ENCODE data around the gene DLST. TPM values are rescaled to one million over a fixed set of nuclear protein-coding genes. Genes with fewer than 3 reads are reported as not detected.

The DLST gene
- total and polyA plus RNA-seq, 2 donors (not counting 1 experiment from before 2014, with no cell fraction given) = 95.3 to 214 TPM

DNA sequence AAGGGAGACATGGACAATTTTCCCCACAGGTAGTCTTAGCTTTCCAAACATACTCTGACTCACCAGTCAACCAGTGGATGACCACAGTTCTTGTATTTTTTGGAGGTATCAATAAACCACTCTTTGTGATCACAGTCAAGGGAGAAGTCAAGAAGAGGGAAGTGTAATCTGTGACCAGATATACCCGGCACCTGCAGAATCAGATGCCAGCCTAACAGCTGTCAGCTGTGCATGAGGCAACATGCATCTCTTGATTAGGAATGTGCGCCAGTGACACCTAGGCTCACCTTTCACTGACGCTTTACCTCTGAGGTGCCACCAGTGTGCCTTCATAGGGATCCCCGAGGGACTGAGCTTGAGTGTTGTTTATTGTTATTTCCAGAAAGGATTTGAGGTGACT, 25.8 kb upstream of the DLST start:
- no peak for DNase-seq (ENCODE audit: low read depth in 2 of 2)
- H3K9ac ChIP-seq (ENCODE audit: insufficient read depth, low read length) = no peak overlapping the region
- H3K36me3 ChIP-seq (ENCODE audit: control insufficient read depth, insufficient read depth, low read length) = no peaks in the 10 kb centered on the region
- H3K27me3 ChIP-seq (ENCODE audit: control insufficient read depth, insufficient read depth, low read length) = no peaks in the 10 kb centered on the region
- peaks cover 15% of the 10 kb centered on the region for H3K4me1 ChIP-seq (ENCODE audit: control insufficient read depth, extremely low read depth, insufficient read depth, low read length)
- H3K4me3 ChIP-seq (replicated peaks in 1 of 4; ENCODE audit: control extremely low read depth in 1 of 4, insufficient read depth in 1 of 4, low read depth in 3 of 4, low read length in 4 of 4) = no peak overlapping the region
- no peaks in the 10 kb centered on the region for H4K20me1 ChIP-seq (ENCODE audit: control insufficient read depth, extremely low read depth, insufficient read depth, low read length)
- no peak overlapping the region for H3K4me2 ChIP-seq (ENCODE audit: extremely low read depth, insufficient read depth, low read length)
- TF ChIP-seq, protein P1, sequence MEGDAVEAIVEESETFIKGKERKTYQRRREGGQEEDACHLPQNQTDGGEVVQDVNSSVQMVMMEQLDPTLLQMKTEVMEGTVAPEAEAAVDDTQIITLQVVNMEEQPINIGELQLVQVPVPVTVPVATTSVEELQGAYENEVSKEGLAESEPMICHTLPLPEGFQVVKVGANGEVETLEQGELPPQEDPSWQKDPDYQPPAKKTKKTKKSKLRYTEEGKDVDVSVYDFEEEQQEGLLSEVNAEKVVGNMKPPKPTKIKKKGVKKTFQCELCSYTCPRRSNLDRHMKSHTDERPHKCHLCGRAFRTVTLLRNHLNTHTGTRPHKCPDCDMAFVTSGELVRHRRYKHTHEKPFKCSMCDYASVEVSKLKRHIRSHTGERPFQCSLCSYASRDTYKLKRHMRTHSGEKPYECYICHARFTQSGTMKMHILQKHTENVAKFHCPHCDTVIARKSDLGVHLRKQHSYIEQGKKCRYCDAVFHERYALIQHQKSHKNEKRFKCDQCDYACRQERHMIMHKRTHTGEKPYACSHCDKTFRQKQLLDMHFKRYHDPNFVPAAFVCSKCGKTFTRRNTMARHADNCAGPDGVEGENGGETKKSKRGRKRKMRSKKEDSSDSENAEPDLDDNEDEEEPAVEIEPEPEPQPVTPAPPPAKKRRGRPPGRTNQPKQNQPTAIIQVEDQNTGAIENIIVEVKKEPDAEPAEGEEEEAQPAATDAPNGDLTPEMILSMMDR (conservative IDR thresholded peaks at IDR 0.05 in 1 of 2, IDR thresholded peaks at IDR 0.05 in 1 of 2; ENCODE audit: low read depth in 1 of 2, low read length in 2 of 2) = no peak
- H3K79me2 ChIP-seq (ENCODE audit: control insufficient read depth, insufficient read depth, low read length) = no peaks in the 10 kb centered on the region
- H2AFZ ChIP-seq (ENCODE audit: low read length) = no peak overlapping the region
- H3K9me3 ChIP-seq (ENCODE audit: control insufficient read depth, insufficient read depth, low read depth, low read length) = no peaks in the 10 kb centered on the region
- H3K27ac ChIP-seq (ENCODE audit: insufficient read depth, low read length) = no peak overlapping the region

DNA sequence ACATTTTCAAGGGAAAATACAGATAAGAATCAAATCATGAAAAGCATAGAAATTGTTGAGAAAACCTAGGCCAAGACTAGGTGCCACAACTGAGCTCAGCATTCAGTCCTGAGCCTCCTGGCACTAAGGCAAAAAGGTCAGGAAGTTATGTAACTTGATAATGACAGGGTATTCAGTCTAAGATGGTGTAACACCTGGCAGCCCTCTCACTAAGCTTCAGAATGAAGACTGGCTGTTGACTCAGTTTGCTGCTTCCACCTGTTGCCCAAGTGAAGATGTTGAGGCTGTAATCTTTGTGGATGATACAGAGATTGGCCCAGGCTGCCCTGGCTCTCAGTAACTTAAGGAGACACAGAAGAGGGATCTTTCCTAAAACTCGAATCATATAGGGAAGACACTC, 25.4 kb upstream of the DLST start:
- no peaks in the 10 kb centered on the region for H3K36me3 ChIP-seq (ENCODE audit: control insufficient read depth, insufficient read depth, low read length)
- no peak overlapping the region for H3K9ac ChIP-seq (ENCODE audit: insufficient read depth, low read length)
- H3K27ac ChIP-seq (ENCODE audit: insufficient read depth, low read length) = no peak overlapping the region
- no peaks in the 10 kb centered on the region for H3K9me3 ChIP-seq (ENCODE audit: control insufficient read depth, insufficient read depth, low read depth, low read length)
- no peak for DNase-seq (ENCODE audit: low read depth in 2 of 2)
- no peak overlapping the region for H3K4me2 ChIP-seq (ENCODE audit: extremely low read depth, insufficient read depth, low read length)
- peaks cover 15% of the 10 kb centered on the region for H3K4me1 ChIP-seq (ENCODE audit: control insufficient read depth, extremely low read depth, insufficient read depth, low read length)
- no peak overlapping the region for H3K4me3 ChIP-seq (replicated peaks in 1 of 4; ENCODE audit: control extremely low read depth in 1 of 4, insufficient read depth in 1 of 4, low read depth in 3 of 4, low read length in 4 of 4)
- TF ChIP-seq EZH2 (IDR thresholded peaks at IDR 0.05; ENCODE audit: low read length, missing control alignments) = no peak
- TF ChIP-seq, protein P1 (conservative IDR thresholded peaks at IDR 0.05 in 1 of 2, IDR thresholded peaks at IDR 0.05 in 1 of 2; ENCODE audit: low read depth in 1 of 2, low read length in 2 of 2) = no peak
- H4K20me1 ChIP-seq (ENCODE audit: control insufficient read depth, extremely low read depth, insufficient read depth, low read length) = no peaks in the 10 kb centered on the region
- no peak overlapping the region for H2AFZ ChIP-seq (ENCODE audit: low read length)
- H3K27me3 ChIP-seq (ENCODE audit: control insufficient read depth, insufficient read depth, low read length) = no peaks in the 10 kb centered on the region
- H3K79me2 ChIP-seq (ENCODE audit: control insufficient read depth, insufficient read depth, low read length) = no peaks in the 10 kb centered on the region

DNA sequence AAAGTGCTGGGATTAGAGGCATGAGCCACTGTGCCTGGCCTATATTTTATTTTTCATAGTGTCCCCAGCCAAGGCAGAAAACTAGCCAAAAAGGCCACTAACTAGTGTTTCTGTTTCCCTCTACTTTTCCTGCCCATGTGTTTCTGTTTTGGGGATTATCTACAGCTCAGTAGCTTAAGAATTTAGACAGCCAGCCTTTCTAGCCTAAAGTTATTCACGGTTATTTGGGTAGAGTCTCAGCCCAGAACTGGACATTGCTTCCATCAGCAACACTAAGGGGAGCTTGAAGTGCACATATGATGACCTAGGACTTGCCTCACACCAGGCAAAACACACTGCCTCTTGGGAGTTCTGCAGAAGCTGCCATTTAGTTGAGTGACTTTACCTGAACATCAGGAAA, 23.7 kb upstream of the DLST start:
- no peak overlapping the region for H2AFZ ChIP-seq (ENCODE audit: low read length)
- no peak overlapping the region for H3K4me2 ChIP-seq (ENCODE audit: extremely low read depth, insufficient read depth, low read length)
- H3K79me2 ChIP-seq (ENCODE audit: control insufficient read depth, insufficient read depth, low read length) = no peaks in the 10 kb centered on the region
- DNase-seq (ENCODE audit: low read depth in 2 of 2) = no peak
- TF ChIP-seq, protein P1 (conservative IDR thresholded peaks at IDR 0.05 in 1 of 2, IDR thresholded peaks at IDR 0.05 in 1 of 2; ENCODE audit: low read depth in 1 of 2, low read length in 2 of 2) = no peak
- TF ChIP-seq EZH2 (IDR thresholded peaks at IDR 0.05; ENCODE audit: low read length, missing control alignments) = no peak
- H4K20me1 ChIP-seq (ENCODE audit: control insufficient read depth, extremely low read depth, insufficient read depth, low read length) = no peaks in the 10 kb centered on the region
- H3K36me3 ChIP-seq (ENCODE audit: control insufficient read depth, insufficient read depth, low read length) = no peaks in the 10 kb centered on the region
- no peak overlapping the region for H3K27ac ChIP-seq (ENCODE audit: insufficient read depth, low read length)
- H3K9ac ChIP-seq (ENCODE audit: insufficient read depth, low read length) = no peak overlapping the region
- H3K4me1 ChIP-seq (ENCODE audit: control insufficient read depth, extremely low read depth, insufficient read depth, low read length) = peaks cover 15% of the 10 kb centered on the region
- no peaks in the 10 kb centered on the region for H3K9me3 ChIP-seq (ENCODE audit: control insufficient read depth, insufficient read depth, low read depth, low read length)
- H3K4me3 ChIP-seq (replicated peaks in 1 of 4; ENCODE audit: control extremely low read depth in 1 of 4, insufficient read depth in 1 of 4, low read depth in 3 of 4, low read length in 4 of 4) = no peak overlapping the region
- no peaks in the 10 kb centered on the region for H3K27me3 ChIP-seq (ENCODE audit: control insufficient read depth, insufficient read depth, low read length)

All from fibroblast of lung (primary cell).